Glomerular visceral epithelial cell (primary cell): ENCODE results near the gene KLHL29.
"Not testable (repeated sequence)": the region's sequence is repeated elsewhere in the genome, so short reads cannot be mapped to it uniquely, and the experiment has no call there.

Experiments
- DNase-seq: peaks from one replicate; pipeline ENCODE4 v3.0.0-alpha.2; 2016; ENCODE audit errors: extremely low spot score

The KLHL29 gene

DNA sequence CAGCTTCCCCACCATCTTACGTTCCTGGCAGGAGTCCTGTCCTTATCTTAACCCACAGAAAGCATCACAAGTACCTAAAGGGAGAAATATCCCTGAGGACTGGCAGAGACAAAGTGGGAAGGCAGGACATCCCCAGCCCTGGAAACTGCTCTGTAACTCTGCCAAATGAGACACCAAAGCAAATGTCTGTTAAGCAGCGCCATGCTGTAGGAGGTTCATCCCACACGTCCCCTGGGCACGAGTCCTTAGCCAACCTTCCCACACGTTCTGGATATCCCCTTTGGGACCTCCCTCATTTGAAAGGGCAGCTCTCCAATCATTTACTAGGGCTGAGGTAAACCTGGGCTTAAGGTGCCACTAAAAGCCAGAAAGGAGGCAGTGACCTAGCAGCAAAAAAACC is 334.7 kb downstream of the KLHL29 start:
- no peak for DNase-seq

- no peak for DNase-seq
Observed at GRCh38 chr2:23720705-23721453, 335.9 kb downstream of the KLHL29 start.

DNA sequence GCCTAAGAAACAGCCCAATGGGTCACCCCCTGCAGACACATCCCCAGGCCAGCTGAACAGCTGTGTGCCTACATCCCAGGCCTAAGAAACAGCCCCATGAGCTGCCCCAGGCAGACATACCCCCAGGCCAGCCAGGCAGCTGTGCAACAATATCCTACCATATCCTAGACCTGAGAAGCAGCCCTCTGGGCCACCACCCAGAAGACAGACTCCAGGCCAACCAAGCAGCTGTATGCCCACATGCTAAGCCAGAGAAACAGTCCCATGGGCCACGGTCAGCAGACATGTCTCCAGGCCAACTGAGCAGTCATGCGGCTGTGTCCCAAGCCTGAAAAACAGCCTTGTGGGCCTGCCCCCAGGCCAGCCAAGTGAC is 336.5 kb downstream of the KLHL29 start:
- DNase-seq: no peak

- DNase-seq: no peak
Observed at GRCh38 chr2:23722255-23722654, 337.3 kb downstream of the KLHL29 start.

DNA sequence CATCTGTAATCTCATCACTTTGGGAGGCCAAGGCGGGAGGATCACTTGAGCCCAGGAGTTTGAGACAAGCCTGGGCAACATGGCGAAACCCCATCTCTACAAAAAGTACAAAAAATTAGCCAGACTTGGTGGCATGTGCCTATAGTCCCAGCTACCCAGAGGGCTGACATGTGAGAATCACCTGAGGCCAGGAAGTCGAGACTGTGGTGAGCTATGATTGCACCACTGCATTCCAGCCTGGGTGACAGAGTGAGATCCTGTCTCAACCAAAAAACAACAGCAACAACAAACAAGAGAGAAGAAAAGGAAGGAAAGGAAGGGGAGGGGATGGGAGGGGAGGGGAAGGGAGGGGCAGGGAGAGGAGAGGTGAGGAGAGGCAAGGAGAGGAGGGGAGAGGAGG is 338.1 kb downstream of the KLHL29 start:
- not testable (repeated sequence) for DNase-seq

DNA sequence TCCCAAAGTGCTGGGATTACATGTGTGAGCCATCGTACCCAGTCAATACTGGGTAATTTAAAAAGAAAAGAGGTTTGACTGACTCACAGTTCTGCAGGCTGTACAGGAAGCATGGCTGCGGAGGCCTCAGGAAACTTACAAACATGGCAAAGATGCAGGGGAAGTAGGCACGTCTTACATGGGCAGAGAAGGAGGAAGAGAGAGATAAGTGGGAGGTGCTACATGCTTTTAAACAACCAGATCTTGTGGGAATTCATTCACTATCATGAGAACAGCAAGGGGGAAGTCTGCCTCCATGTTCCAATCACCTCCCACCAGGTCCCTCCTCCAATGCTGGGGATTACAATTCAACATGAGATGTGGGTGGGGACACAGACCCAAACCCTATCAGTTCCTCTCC is 349.4 kb downstream of the KLHL29 start:
- DNase-seq: no peak

- not testable (repeated sequence) for DNase-seq
Observed at GRCh38 chr2:23736783-23737182, 351.8 kb downstream of the KLHL29 start.

GRCh38 chr2:23745068-23745725 is 360.2 kb downstream of the KLHL29 start:
- DNase-seq: no peak

GRCh38 chr2:23745726-23746105 is 360.7 kb downstream of the KLHL29 start:
- DNase-seq: no peak

DNA sequence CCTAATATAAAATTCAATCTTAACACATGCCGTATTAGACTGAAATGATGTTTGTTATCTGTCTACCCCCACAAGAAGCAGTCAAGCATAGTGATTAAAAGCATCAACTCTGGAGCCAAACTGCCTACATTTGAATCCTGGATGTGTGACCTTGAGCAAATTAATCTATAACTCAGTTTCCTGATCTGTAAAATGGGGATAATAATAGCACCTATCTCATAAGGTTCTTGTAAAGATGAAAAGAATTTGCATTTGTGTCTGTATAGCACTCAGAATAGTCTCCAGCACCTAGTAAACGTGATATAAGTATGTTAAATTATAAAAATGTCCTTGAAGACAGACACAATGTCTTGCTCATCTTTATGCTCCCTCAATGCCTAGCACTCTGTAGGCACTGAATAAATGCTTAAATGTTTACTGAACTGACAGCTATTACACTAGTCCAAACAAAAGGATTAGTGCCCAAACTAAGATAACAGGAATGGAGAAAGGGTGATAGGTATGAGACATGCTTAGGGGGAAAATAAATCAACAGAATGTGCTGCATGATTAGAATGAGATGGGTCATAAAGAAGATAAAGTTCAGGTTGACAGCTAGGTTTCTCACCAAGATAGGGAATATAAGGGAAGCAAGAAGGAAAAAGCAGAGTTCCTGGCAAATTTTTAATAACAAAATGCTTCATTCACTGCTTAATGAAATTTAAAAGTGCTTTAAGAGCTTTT is 361.3 kb downstream of the KLHL29 start:
- DNase-seq: no peak

DNA sequence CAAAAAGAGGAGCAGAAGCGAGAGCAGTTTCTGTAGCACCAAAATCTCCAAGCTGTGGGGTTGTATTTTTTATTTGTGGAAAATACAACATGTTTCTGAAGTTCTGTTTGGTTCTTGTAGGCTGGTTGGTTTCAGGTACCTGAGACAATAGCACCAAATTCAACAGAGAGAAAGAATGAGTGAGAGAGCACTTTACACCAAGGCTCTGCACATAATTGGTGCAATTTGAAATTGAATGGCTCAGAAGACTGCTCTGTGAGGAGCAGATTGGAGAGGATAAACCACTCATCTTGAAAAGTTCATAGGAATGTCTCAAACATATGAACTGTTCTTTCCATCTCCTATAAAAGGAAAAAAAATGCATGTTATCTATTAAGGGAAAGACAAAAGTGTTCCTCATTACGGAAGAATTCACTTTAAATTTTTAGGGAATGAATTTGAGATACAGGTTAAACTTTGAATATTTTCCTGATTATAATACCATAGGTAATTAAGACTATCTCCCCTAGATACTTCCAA is 366.8 kb downstream of the KLHL29 start:
- no peak for DNase-seq

GRCh38 chr2:23753291-23754010 is 368.5 kb downstream of the KLHL29 start:
- no peak for DNase-seq

DNA sequence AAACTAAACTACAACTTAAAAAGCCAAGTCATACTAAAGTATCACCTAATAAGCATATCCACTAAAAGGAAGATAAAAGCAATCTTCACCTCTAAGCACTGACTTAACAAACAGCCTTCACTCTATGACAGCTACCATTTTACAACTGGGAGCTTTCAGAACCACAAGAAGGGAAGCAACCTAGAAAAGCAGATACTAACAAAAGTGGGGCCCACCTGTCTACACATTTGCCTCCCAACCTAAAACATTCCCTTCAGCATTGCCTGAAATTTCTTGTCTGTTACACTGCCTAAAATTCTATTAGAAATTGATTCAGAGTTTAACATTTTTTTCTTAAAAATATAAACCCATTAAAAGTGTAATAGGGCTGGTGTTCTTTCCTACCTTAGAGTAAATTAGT is 370.0 kb downstream of the KLHL29 start:
- no peak for DNase-seq

GRCh38 chr2:23756593-23757292 is 371.8 kb downstream of the KLHL29 start:
- DNase-seq: no peak

- DNase-seq: peak; percentile 9
Observed at GRCh38 chr2:23757686-23758433, 372.9 kb downstream of the KLHL29 start.
